Psoas muscle (tissue), 8 donors: Measurements from ENCODE around the gene CRLF1. TPM values are rescaled to one million over a fixed set of nuclear protein-coding genes. Genes with fewer than 3 reads are reported as not detected.

Experiments
- ATAC-seq, 4 donors: fragments of 200-7000 bp; cut with Tn5 transposase; one replicate each; pipeline ENCODE4 v1.9.1; 2020; ENCODE audit warnings: moderate library complexity in 3 of 4, mild to moderate bottlenecking in 2 of 4
- DNase-seq, 2 donors: peaks; one replicate each; pipeline ENCODE4 v3.0.0-alpha.2; 2020
- H3K27ac ChIP-seq: fragments of 200-600 bp; one replicate; pipeline ENCODE4 v1.8.0; 2022
- H3K27me3 ChIP-seq, 3 donors: fragments of 200-600 bp in 1 of 3; one replicate each; pipeline versions ENCODE4 v1.6.1 to v1.8.0; 2013 to 2022; ENCODE audit warnings: low read length in 2 of 3, mild to moderate bottlenecking in 2 of 3, moderate library complexity in 1 of 3; ENCODE audit not compliant: insufficient read depth in 3 of 3
- H3K36me3 ChIP-seq, 2 donors: fragments of 200-600 bp in 1 of 2; one replicate each; pipeline versions ENCODE4 v1.6.1 to v1.8.0; 2013 to 2022; ENCODE audit warnings: low read depth in 1 of 2, mild to moderate bottlenecking in 1 of 2, moderate library complexity in 1 of 2; ENCODE audit not compliant: insufficient read depth in 1 of 2
- H3K4me1 ChIP-seq: fragments of 200-600 bp; one replicate; pipeline ENCODE4 v1.8.0; 2022
- H3K4me3 ChIP-seq: fragments of 200-600 bp; one replicate; pipeline ENCODE4 v1.8.0; 2022; ENCODE audit warnings: mild to moderate bottlenecking
- H3K9me3 ChIP-seq: fragments of 200-600 bp; one replicate; pipeline ENCODE4 v1.8.0; 2022
- WGBS, 3 donors: extraction: QIAGEN DNeasy Blood & Tissue Kit; methylation state at CpG; one replicate each; pipeline versions ENCODE4 v1.1.6 to v1.1.7; 2013; 5-methylcytosine and 5-hydroxymethylcytosine counted together
- intact Hi-C, 2 donors: fragments of 100-400 bp; cut with DNase I; formaldehyde crosslinking; loops; one replicate each; pipeline versions ENCODE4 v1.11.0 to v1.14.2; 2022
- polyA plus RNA-seq, 3 donors: library from polyadenylated mRNA; stranded (reverse); fragments of 200-250 nt; gene quantifications; one replicate each; pipeline ENCODE4 v1.2.3, GENCODE V29; 2013
- total RNA-seq, 4 donors: library from RNA; stranded (reverse); fragmentation: NEBNext Ultra II Directional in 2 of 4; extraction: Animal tissue kit (Norgen Biotek cat#: 25700) in 2 of 4; gene quantifications; one replicate each; pipeline versions ENCODE4 v1.2.1 to v1.2.4, GENCODE V29; 2021 to 2023
- TF ChIP-seq, protein P1 (sequence below): fragments of 200-600 bp; IDR thresholded peaks from one replicate; pipeline ENCODE4 v1.8.0; 2022; ENCODE audit warnings: antibody characterized with exemption
- donor health status: healthy with polysubstance abuse.
- donor health status: DM: no; HTN: no; CAD: no; lungs with moderate emphysema.
- donor health status: Bipolar disorder and iron deficiency.
- donor health status: healthy.
- donor health status: DM: yes; HTN: yes; CAD: no.
- donor health status: DM: no; HTN: no; CAD: no.
- donor health status: DM: no; HTN: no; CAD: no.
- donor health status: DM: yes; HTN: yes; CAD: no.

The CRLF1 gene
- total and polyA plus RNA-seq, 7 donors, result 8.3 to 28.4 (median 15.6) TPM

DNA sequence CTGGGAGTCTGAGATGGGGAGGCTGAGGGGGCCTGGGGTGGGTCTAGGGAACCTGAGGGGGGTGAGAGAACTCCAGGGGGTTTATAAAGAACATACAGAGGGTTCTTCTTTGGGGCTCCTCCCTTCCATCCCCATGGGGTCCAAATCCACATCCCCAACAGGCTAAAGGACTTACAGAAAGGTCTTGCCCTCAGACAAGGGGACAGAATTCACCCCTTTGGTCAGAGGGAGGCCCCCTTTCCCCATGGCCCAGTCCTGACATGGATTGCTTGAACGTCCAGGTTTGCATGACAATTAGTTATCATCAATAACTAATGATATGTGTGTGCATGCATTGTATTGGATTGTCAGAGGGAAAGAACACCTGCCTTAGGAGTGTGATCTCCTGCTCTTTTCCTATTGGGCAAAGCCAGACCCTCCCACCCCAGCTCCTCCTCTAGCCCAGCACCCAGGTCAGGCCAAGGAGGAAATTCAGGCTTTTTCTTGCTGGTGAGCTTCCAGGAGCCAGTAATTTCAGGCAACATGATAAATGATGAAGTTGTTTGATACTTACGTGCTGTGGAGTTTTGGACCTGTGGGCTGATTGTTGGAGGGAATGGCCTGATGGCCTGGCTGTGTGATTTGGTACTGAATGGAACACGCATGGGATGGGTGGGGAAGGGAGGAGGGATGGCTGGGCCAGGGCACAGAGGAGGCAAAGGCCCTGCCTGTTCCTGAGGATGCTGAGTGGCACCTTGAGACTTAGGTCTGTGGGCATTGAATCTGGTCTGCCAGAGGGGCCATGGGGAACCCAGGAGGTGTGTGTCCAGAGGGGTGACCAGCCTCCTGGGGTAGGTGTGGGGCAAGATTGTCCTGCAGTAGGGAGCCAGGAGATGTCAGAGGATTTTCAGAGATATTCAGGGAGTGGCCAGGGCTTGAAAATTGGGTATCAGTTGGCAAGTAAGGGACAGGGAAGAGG, 31.4 kb upstream of the CRLF1 start:
- 32 to 48% (median 37%) methylated on average over 3 of the region's 3 CpGs for WGBS, 3 donors

DNA sequence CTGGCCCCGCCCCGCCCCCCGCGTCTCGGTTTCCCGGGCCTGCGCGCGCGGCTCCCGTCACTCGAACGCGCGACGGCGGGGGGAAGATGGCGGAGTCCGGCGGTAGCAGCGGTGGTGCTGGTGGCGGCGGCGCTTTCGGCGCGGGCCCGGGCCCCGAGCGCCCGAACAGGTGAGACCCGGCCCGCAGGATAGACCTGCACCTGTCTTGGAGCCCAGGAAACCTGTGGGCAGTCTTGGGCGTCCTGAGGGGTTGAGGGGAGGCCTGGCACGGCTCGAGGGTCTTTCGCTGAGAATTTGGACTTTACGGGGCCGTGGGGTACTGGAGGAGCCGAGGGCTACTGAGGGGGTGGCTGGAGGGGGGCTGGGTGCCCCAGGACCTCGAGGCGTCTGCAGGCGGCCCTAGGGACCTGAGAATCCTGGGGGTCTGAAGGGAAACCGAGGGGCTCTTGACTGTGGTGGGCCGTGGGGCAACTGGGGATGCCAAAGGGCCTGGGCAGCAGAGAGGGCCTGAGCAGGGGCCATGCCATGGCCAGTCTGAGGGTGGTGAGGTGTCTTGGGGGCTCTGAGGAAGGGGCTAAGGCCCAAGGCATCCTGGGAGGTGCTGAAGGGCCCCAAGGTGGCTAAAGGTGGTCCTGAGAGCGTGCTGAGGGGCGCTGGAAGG, 30.5 kb upstream of the CRLF1 start, which contains the start of gene KLHL26:
Gene KLHL26, plus strand, starts transcription at position 60 of the 661 bp plus-strand sequence. Its CDS starts 27 bp downstream, at position 87.
- TF ChIP-seq, protein P1, sequence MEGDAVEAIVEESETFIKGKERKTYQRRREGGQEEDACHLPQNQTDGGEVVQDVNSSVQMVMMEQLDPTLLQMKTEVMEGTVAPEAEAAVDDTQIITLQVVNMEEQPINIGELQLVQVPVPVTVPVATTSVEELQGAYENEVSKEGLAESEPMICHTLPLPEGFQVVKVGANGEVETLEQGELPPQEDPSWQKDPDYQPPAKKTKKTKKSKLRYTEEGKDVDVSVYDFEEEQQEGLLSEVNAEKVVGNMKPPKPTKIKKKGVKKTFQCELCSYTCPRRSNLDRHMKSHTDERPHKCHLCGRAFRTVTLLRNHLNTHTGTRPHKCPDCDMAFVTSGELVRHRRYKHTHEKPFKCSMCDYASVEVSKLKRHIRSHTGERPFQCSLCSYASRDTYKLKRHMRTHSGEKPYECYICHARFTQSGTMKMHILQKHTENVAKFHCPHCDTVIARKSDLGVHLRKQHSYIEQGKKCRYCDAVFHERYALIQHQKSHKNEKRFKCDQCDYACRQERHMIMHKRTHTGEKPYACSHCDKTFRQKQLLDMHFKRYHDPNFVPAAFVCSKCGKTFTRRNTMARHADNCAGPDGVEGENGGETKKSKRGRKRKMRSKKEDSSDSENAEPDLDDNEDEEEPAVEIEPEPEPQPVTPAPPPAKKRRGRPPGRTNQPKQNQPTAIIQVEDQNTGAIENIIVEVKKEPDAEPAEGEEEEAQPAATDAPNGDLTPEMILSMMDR, result no peak
- H3K27ac ChIP-seq, result peak within 1 kb of the TSS; percentile 83
- peak within 1 kb of the TSS; percentile 88 for H3K4me3 ChIP-seq
- no peaks in the 10 kb centered on the region for H3K9me3 ChIP-seq
- H3K36me3 ChIP-seq, result no peaks in the 10 kb centered on the region
- 5 to 8% (median 7%) methylated on average over 41 to 47 of the region's 47 CpGs for WGBS, 3 donors
- intact Hi-C loops, result no loop called here
- H3K4me1 ChIP-seq, result peaks cover 9% of the 10 kb centered on the region
- no peaks in the 10 kb centered on the region for H3K27me3 ChIP-seq
- no peak for DNase-seq
- no peak for ATAC-seq

More for the DNA sequence above, 31.4 kb upstream of the CRLF1 start:
- Histone ChIP-seq H3K9me3 (no peaks in the 10 kb centered on the region), H3K4me3 (peak overlapping the region; percentile 88), H3K36me3 (no peaks in the 10 kb centered on the region), H3K27me3 (no peaks in the 10 kb centered on the region), H3K4me1 (peaks cover 9% of the 10 kb centered on the region), H3K27ac (peak overlapping the region; percentile 83)
- ATAC-seq (no peak), DNase-seq (no peak)
- TF ChIP-seq, protein P1, result no peak
- intact Hi-C loops, result no loop called here

DNA sequence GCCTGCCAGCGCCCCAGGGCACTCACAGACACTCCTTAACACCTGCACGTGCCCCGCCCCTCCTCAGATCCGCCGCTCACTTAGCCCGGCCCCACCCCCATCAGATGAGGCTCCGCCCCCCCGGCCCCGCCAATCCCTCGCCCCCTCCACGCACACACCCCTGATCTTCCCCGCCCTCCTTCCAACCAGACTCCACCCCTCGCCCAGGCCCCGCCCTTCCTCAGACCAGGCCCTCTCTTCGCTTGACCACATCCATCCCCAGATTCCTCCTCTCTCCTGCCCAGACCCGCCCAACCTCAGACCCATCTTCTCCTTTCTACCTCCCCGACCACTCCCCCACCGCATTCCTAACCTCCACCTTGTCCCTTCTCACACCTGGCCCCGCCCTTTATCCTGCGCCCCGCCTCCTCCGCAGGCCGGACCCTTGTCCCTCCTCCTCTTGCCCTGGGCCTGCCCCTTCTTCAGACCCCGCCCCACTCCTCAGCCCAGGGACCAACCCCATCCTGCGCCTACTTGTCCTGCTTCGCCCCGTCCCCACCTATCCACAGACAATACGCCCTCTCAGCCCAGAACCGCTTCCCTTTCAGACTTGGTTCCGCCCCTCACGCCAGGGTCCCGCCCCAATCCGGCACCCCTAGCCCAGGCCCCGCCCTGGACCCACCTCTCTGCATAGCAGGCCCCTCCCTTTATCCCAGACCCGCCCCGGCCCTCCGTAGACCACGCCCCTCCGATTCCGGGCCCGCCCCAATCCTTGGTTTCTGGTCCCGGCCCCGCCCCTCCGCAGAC, 29.8 kb upstream of the CRLF1 start:
- 1 to 2% (median 2%) methylated on average over 34 to 44 of the region's 44 CpGs for WGBS, 3 donors
- Histone ChIP-seq H3K27me3 (no peaks in the 10 kb centered on the region), H3K4me1 (peaks cover 9% of the 10 kb centered on the region), H3K27ac (peak overlapping the region; percentile 83), H3K36me3 (no peaks in the 10 kb centered on the region), H3K4me3 (peak overlapping the region; percentile 88), H3K9me3 (no peaks in the 10 kb centered on the region)
- intact Hi-C loops, result no loop called here
- DNase-seq (peak; percentile 98 to 99), ATAC-seq (peak; percentile 96 to 99 (median 98))
- TF ChIP-seq, protein P1, result no peak

DNA sequence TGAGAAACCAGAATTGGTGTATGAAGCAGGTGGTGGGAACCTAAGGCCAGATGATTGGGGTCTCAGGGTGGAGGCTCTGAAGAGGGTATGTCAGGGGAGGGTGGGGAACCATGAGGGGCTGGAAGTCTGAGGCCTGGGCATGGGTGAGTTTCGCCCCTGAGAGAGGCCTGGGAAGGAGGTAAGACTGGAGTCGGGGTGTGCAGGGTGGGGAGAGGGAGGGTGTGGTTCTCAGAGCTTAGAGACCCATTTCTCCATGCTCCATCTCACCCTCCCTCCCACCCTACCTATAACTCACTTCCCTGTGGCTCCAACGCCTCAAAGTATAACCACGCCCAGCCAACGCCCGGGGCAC, 29.2 kb upstream of the CRLF1 start:
- Histone ChIP-seq H3K27ac (no peak overlapping the region), H3K27me3 (no peaks in the 10 kb centered on the region), H3K36me3 (no peaks in the 10 kb centered on the region), H3K4me1 (peaks cover 9% of the 10 kb centered on the region), H3K9me3 (no peaks in the 10 kb centered on the region), H3K4me3 (peak overlapping the region; percentile 88)
- TF ChIP-seq, protein P1, result no peak
- intact Hi-C loops, result no loop called here
- 20 to 30% (median 22%) methylated on average over 3 to 6 of the region's 6 CpGs for WGBS, 3 donors
- ATAC-seq, result no peak
- DNase-seq, result no peak
